Purkinje cell (primary cell): ENCODE data around the gene C1orf115. TPM values are rescaled to one million over a fixed set of nuclear protein-coding genes. Genes with fewer than 3 reads are reported as not detected.

Experiments
- polyA plus RNA-seq: library from polyadenylated mRNA; unstranded; fragments of >200 nt; fragmentation: Nextera tagmentation; gene quantifications from 2 replicates; pipeline ENCODE4 v1.2.1, GENCODE V29; 2014

The C1orf115 gene, protein sequence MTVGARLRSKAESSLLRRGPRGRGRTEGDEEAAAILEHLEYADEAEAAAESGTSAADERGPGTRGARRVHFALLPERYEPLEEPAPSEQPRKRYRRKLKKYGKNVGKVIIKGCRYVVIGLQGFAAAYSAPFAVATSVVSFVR
- 7.4 and 9.8 TPM in 2 replicates for polyA plus RNA-seq

DNA sequence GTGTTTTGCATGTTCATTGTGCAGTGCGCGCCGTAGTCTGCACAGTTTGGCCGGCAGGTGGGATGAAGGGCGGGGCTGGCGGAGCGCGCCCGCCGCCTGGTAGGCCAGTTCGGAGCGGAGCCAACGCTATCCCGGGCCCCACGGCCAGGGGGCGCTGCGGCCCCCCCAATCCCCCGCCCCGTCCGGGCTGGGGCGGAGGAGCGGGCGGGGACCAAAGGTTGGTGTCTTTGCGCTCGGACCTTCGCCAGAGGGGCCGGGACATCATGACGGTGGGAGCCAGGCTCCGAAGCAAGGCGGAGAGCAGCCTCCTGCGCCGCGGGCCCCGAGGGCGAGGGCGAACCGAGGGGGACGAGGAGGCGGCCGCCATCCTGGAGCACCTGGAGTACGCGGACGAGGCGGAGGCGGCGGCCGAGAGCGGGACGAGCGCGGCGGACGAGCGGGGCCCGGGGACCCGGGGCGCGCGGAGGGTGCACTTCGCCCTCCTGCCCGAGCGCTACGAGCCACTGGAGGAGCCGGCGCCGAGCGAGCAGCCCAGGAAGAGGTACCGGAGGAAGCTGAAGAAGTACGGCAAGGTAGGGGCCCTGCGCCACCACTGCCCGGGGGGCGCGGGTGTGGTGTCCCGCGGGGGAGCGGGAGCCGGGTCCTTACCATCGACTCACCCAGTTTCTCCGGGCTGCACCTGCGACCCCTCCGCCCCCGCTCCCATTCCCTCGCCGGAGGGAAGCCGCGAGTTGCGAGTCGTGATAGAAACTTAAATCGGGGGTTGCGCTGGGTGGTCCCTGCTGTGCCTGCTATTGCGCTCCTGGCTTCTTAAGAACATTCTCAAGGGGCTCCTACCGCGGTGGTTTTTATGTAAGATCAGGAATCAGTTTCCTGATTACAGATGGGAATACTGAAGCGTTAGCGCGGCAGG lies at the start of gene C1orf115:
Gene C1orf115 (plus strand): TSS at position 224 of the 913 bp plus-strand sequence. CDS start 40 bp downstream, at position 264.

DNA sequence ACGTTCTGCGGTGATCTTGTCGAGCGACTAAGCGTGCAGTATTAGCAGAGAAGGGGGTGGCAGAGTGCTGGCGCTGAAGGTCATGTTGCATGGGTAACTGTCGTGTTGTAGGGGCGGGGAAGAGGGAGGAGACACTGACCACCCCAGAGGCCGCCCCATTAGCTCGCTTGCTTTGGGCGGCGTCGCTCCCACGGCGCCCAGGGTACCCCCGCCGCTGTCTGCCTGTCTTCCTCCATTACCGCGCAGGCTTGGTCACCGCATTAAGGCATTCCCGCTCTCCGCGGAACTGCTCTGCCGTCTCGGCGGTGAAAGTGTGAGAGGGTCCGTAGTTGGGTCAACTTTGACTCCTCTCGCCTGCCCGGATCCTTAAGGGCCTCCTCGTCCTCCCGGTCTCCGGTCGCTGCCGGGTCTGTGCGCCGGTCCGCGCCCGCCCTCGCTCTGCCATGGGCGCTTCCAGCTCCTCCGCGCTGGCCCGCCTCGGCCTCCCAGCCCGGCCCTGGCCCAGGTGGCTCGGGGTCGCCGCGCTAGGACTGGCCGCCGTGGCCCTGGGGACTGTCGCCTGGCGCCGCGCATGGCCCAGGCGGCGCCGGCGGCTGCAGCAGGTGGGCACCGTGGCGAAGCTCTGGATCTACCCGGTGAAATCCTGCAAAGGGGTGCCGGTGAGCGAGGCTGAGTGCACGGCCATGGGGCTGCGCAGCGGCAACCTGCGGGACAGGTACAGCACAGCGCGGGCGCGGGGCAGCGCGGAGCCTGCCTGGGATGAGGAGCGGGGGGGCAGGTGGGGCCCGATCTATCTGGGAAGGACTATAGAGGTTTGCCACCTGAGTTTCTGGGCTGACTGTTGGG lies 58.1 kb downstream of the C1orf115 start, which contains the start of gene MTARC2:
Gene MTARC2 (plus strand): TSS at position 234 of the 846 bp plus-strand sequence. CDS start 210 bp downstream, at position 444.

Other genes with a start within 250 kb of the C1orf115 start
- 26.5 and 31.2 TPM in 2 replicates for gene MARK1, start 162.2 kb upstream of the C1orf115 start, polyA plus RNA-seq
- gene MTARC2, start 58.0 kb downstream of the C1orf115 start, polyA plus RNA-seq: 4.8 and 5.8 TPM in 2 replicates
- gene MTARC1, start 96.5 kb downstream of the C1orf115 start, polyA plus RNA-seq: 7.8 and 9.6 TPM in 2 replicates
- 0.17 TPM in 1 of 2 replicates, not detected in the other for gene HLX, start 189.1 kb downstream of the C1orf115 start, polyA plus RNA-seq